Measurements from ENCODE around the gene LIPF. TPM values are rescaled to one million over a fixed set of nuclear protein-coding genes. Genes with fewer than 3 reads are reported as not detected.

LIPF gene
- total and polyA plus RNA-seq, 12 donors, result 0.17 to 1.5 (median 1.1) TPM; not detected in 8

DNA sequence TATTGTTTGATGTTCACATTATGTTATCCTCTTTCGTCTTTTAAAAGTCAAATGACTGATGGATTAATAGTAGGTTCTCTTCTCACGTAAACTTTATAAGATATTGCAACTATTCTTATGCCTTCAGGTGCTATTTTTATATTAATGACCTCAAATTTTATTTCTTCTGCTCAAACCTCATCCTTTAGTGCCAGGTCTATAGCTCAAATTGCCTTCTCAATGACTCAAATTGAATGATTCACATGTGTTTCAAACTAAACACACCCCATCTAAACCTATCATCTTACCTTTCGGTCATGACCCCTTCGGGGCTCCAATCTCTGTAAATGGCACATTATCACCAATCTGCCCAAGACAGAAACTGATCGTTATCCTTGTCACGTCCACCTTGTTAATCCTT lies 22.0 kb upstream of the LIPF start:
- H3K4me1 ChIP-seq (replicated peaks in 1 of 2), result no peaks in the 10 kb centered on the region
- H3K4me3 ChIP-seq, result no peak overlapping the region
- intact Hi-C loops (cut with DNase I), result no loop called here
- no peak for DNase-seq
- no peaks in the 10 kb centered on the region for H3K9me3 ChIP-seq (replicated peaks in 1 of 3)
- TF ChIP-seq POLR2A (IDR thresholded peaks at IDR 0.05), result no peak
- TF ChIP-seq, protein P1, sequence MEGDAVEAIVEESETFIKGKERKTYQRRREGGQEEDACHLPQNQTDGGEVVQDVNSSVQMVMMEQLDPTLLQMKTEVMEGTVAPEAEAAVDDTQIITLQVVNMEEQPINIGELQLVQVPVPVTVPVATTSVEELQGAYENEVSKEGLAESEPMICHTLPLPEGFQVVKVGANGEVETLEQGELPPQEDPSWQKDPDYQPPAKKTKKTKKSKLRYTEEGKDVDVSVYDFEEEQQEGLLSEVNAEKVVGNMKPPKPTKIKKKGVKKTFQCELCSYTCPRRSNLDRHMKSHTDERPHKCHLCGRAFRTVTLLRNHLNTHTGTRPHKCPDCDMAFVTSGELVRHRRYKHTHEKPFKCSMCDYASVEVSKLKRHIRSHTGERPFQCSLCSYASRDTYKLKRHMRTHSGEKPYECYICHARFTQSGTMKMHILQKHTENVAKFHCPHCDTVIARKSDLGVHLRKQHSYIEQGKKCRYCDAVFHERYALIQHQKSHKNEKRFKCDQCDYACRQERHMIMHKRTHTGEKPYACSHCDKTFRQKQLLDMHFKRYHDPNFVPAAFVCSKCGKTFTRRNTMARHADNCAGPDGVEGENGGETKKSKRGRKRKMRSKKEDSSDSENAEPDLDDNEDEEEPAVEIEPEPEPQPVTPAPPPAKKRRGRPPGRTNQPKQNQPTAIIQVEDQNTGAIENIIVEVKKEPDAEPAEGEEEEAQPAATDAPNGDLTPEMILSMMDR (IDR thresholded peaks at IDR 0.05), result no peak
- no peak overlapping the region for H3K27ac ChIP-seq
- no peaks in the 10 kb centered on the region for H3K36me3 ChIP-seq (replicated peaks in 1 of 2)
- H3K27me3 ChIP-seq, result no peaks in the 10 kb centered on the region
- 79 to 88% (median 82%) methylated on average over 6 of the region's 6 CpGs for WGBS, 4 donors

DNA sequence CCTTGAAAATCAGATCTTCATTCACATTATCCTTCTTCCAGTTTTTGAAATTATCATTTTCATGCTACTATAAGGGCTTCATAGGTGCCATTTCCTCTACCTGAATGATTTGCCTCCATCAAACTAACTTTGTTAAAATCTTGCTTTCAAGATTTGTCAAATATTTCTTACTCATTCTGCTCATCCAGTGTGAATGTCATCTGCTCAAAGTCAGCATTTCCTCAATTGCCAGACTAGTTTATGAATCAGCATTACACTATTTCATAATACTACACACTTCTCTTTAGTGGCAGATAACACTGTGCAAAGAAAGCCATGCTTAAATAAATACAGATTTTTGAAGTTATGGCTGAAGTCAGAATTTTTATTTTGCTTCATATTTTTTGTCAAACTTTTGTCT lies 21.3 kb upstream of the LIPF start:
- Histone ChIP-seq H3K27ac (no peak overlapping the region), H3K4me1 (replicated peaks in 1 of 2) (no peaks in the 10 kb centered on the region), H3K36me3 (replicated peaks in 1 of 2) (no peaks in the 10 kb centered on the region), H3K9me3 (replicated peaks in 1 of 3) (no peaks in the 10 kb centered on the region), H3K4me3 (no peak overlapping the region), H3K27me3 (no peaks in the 10 kb centered on the region)
- intact Hi-C loops (cut with DNase I), result no loop called here
- DNase-seq, result no peak
- TF ChIP-seq, protein P1 (IDR thresholded peaks at IDR 0.05), result no peak

DNA sequence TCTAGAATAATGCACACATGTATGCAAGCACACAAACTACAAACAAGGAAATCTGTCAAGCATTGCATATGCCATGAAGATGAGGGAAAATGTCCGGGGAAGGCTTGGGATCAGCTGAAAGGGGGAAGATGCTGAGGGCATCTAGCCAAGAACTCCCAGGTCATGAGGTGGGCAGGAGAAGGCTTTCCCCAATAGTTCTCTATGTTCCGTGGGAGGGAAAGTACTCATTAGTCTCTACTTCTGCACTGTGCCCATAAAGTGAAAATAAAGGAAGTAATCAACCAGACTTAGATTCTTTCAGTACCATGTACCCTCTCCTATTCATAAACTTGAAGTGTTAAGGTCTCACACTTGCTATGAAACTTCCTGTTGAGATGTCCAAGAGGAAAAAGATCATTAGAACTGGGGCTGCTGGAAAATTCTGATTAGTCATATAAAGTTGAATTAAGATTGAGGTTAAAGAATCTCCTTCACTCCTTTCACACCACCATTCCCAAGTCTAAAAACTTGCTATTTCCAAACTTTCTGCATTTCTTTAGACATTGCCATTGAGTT lies 17.1 kb upstream of the LIPF start:
- peaks cover 0 to 5% of the 10 kb centered on the region in 2 donors for H3K4me1 ChIP-seq (replicated peaks in 1 of 2)
- no peak overlapping the region for H3K27ac ChIP-seq
- intact Hi-C loops (cut with DNase I), result no loop called here
- H3K4me3 ChIP-seq, result no peak overlapping the region
- no peak for DNase-seq
- no peaks in the 10 kb centered on the region for H3K27me3 ChIP-seq
- TF ChIP-seq POLR2A (IDR thresholded peaks at IDR 0.05), result no peak
- no peaks in the 10 kb centered on the region for H3K9me3 ChIP-seq (replicated peaks in 1 of 3)
- 62 to 83% (median 67%) methylated on average over 2 of the region's 2 CpGs for WGBS, 4 donors
- no peaks in the 10 kb centered on the region for H3K36me3 ChIP-seq (replicated peaks in 1 of 2)

DNA sequence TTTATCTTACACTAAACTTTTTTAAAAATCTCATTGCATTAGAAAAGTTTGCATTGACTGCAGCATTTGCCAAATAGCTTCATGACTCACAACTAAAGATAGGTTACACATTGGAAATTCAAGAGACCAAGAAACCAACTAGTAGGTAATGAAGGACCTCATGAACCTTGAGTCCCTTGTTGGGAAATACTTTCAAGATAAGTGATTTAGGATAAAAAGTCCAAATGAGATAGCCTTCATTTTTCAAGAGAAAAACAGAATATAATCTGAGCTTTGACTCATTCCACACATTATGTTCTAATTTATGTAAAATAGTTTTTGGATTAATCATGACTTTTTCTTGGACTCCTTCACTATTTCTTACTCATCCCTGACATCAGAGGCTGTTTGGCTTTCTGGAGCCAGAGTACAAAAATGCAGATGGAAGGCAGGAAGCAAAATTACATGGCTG lies 13.1 kb upstream of the LIPF start:
- Histone ChIP-seq H3K36me3 (replicated peaks in 1 of 2) (no peaks in the 10 kb centered on the region), H3K4me3 (no peak overlapping the region)
- intact Hi-C loops (cut with DNase I), result no loop called here

DNA sequence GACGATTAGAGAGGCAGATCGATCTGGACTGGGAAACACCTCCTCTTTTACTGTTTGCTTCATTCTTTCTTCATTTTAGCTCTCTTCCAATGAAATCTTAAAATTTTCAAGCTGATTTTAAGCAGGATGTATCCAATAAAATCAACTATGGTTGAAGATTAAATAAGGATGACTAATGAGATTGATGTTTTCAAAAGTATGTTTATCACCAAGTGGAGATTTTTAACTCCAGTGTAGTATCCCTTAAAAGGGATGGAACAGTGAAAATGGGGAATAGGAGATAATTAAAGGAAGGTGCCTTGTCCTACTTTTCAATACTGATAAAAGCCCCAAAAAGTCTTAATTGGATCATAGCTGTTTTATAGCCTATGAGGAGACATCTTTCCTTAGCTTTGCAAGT lies 11.6 kb upstream of the LIPF start:
- no peak overlapping the region for H3K27ac ChIP-seq
- H3K4me3 ChIP-seq, result no peak overlapping the region
- intact Hi-C loops (cut with DNase I), result no loop called here
- no peaks in the 10 kb centered on the region for H3K9me3 ChIP-seq (replicated peaks in 1 of 3)
- peaks cover 0 to 5% of the 10 kb centered on the region in 2 donors for H3K4me1 ChIP-seq (replicated peaks in 1 of 2)
- H3K27me3 ChIP-seq, result no peaks in the 10 kb centered on the region
- TF ChIP-seq, protein P1 (IDR thresholded peaks at IDR 0.05), result no peak
- TF ChIP-seq POLR2A (IDR thresholded peaks at IDR 0.05), result no peak
- WGBS, 4 donors, result 85 to 93% (median 91%) methylated on average over 2 of the region's 2 CpGs
- H3K36me3 ChIP-seq (replicated peaks in 1 of 2), result no peaks in the 10 kb centered on the region
- no peak for DNase-seq

More for the DNA sequence above, 13.1 kb upstream of the LIPF start:
- Histone ChIP-seq H3K27me3 (no peaks in the 10 kb centered on the region), H3K4me1 (replicated peaks in 1 of 2) (peaks cover 0 to 5% of the 10 kb centered on the region in 2 donors), H3K9me3 (replicated peaks in 1 of 3) (no peaks in the 10 kb centered on the region), H3K27ac (no peak overlapping the region)
- DNase-seq, result peak in 2 of 7 donors; percentile 8 to 11
- no peak for TF ChIP-seq POLR2A (IDR thresholded peaks at IDR 0.05)
- TF ChIP-seq, protein P1 (IDR thresholded peaks at IDR 0.05), result no peak

All from adrenal gland (tissue), 12 donors.